ENCODE measurements around the gene EPG5. TPM values are rescaled to one million over a fixed set of nuclear protein-coding genes. Genes with fewer than 3 reads are reported as not detected.

The EPG5 gene
- polyA plus RNA-seq, 1 of the 3 experiments (the other 2 are of a cell fraction): 13.6 TPM

DNA sequence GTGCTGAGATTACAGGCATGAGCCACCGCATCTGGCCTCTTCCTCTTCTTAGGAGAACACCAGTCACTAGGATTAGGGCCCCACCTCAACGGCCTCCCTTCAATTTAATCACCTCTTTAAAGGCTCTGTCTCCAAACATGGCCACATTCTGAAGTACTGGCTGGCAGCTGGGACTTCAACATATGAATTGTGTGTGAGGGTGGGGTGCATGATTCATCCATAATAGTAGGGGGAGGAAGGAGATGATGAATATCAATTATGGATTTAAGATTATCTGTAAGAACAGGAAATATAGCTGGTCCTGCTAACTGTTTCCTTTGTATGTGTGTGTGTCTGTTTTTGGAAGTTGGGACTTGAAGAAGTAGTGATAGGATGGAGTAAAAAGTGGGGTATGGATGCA, 14.7 kb upstream of the EPG5 start:
- Histone ChIP-seq H3K27ac (ENCODE audit: low read depth in 2 of 2, low read length in 1 of 2) (no peak overlapping the region), H3K9ac (no peak overlapping the region), H2AFZ (ENCODE audit: low read depth) (no peak overlapping the region), H3K36me3 (replicated peaks in 1 of 2; ENCODE audit: control insufficient read depth in 1 of 2, insufficient read depth in 2 of 2, low read length in 1 of 2) (no peaks in the 10 kb centered on the region), H3K4me1 (ENCODE audit: control insufficient read depth in 1 of 2, insufficient read depth in 2 of 2, low read depth in 1 of 2, low read length in 1 of 2) (no peaks in the 10 kb centered on the region), H3K4me3 (ENCODE audit: low read depth in 2 of 2, low read length in 1 of 2) (no peak overlapping the region), H3K9me3 (no peaks in the 10 kb centered on the region), H3F3A (replicated peaks; ENCODE audit: insufficient read depth) (no peaks in the 10 kb centered on the region), H3K9me2 (no peaks in the 10 kb centered on the region), H3K4me2 (no peak overlapping the region), H3K27me3 (ENCODE audit: insufficient read depth) (no peaks in the 10 kb centered on the region), H3K79me2 (ENCODE audit: insufficient read depth) (no peaks in the 10 kb centered on the region), H4K20me1 (ENCODE audit: insufficient read depth) (no peaks in the 10 kb centered on the region)
- CTCF ChIA-PET: interaction anchor here (1.1 to 2.5 kb wide), 2 partner anchors 7 to 102 kb away, joined by 4 to 8 read pairs; no protein-coding TSS in a partner anchor
- WGBS (ENCODE audit: low lambda C conversion rate): 96% methylated on average over 2 of the region's 2 CpGs
- POLR2A ChIA-PET: no interaction called here
- no peak for DNase-seq
- TF ChIP-seq, protein P1, sequence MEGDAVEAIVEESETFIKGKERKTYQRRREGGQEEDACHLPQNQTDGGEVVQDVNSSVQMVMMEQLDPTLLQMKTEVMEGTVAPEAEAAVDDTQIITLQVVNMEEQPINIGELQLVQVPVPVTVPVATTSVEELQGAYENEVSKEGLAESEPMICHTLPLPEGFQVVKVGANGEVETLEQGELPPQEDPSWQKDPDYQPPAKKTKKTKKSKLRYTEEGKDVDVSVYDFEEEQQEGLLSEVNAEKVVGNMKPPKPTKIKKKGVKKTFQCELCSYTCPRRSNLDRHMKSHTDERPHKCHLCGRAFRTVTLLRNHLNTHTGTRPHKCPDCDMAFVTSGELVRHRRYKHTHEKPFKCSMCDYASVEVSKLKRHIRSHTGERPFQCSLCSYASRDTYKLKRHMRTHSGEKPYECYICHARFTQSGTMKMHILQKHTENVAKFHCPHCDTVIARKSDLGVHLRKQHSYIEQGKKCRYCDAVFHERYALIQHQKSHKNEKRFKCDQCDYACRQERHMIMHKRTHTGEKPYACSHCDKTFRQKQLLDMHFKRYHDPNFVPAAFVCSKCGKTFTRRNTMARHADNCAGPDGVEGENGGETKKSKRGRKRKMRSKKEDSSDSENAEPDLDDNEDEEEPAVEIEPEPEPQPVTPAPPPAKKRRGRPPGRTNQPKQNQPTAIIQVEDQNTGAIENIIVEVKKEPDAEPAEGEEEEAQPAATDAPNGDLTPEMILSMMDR (IDR thresholded peaks at IDR 0.05): no peak
- no peak for TF ChIP-seq NFIC (IDR thresholded peaks at IDR 0.05; ENCODE audit: borderline replicate concordance)
- TF ChIP-seq, protein P2, sequence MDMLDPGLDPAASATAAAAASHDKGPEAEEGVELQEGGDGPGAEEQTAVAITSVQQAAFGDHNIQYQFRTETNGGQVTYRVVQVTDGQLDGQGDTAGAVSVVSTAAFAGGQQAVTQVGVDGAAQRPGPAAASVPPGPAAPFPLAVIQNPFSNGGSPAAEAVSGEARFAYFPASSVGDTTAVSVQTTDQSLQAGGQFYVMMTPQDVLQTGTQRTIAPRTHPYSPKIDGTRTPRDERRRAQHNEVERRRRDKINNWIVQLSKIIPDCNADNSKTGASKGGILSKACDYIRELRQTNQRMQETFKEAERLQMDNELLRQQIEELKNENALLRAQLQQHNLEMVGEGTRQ (IDR thresholded peaks at IDR 0.05; ENCODE audit: borderline replicate concordance, low read depth, low read length): no peak
- TF ChIP-seq, protein P3, sequence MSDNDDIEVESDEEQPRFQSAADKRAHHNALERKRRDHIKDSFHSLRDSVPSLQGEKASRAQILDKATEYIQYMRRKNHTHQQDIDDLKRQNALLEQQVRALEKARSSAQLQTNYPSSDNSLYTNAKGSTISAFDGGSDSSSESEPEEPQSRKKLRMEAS (IDR thresholded peaks at IDR 0.05; ENCODE audit: low read depth): no peak

DNA sequence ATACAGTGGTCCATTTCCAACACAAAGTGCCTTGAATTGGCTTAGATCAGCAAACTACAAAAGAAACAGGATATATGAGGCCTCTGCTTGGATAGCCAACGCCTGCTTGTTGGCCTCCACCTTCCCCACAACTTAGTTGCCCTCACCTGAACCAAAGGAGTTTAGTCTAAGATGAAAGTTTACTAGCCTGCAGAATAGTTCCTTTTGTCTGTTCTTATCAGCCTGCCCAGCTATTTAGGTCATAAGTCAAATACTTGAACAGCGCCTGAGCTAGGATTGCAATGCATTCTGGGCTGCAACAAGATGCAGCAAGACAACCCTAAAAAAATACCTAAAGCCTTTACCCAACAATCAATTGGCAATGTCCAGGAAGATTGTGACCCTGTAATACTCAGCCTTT, 13.1 kb upstream of the EPG5 start:
- TF ChIP-seq, protein P3 (IDR thresholded peaks at IDR 0.05; ENCODE audit: low read depth): no peak
- H3K4me3 ChIP-seq (ENCODE audit: low read depth in 2 of 2, low read length in 1 of 2): no peak overlapping the region
- H3K4me1 ChIP-seq (ENCODE audit: control insufficient read depth in 1 of 2, insufficient read depth in 2 of 2, low read depth in 1 of 2, low read length in 1 of 2): no peaks in the 10 kb centered on the region
- H3F3A ChIP-seq (replicated peaks; ENCODE audit: insufficient read depth): no peaks in the 10 kb centered on the region
- ChIA-PET POLR2A (no interaction called here), CTCF (interaction anchor here (0.6 kb wide), 1 partner anchor 316 kb away, joined by 3 read pairs; no protein-coding TSS in a partner anchor)
- no peaks in the 10 kb centered on the region for H3K79me2 ChIP-seq (ENCODE audit: insufficient read depth)
- no peak overlapping the region for H3K4me2 ChIP-seq
- H3K9me3 ChIP-seq: no peaks in the 10 kb centered on the region
- H3K27me3 ChIP-seq (ENCODE audit: insufficient read depth): no peaks in the 10 kb centered on the region
- no peak overlapping the region for H2AFZ ChIP-seq (ENCODE audit: low read depth)
- no peaks in the 10 kb centered on the region for H3K9me2 ChIP-seq
- no peaks in the 10 kb centered on the region for H3K36me3 ChIP-seq (replicated peaks in 1 of 2; ENCODE audit: control insufficient read depth in 1 of 2, insufficient read depth in 2 of 2, low read length in 1 of 2)
- no peak overlapping the region for H3K9ac ChIP-seq
- WGBS (ENCODE audit: low lambda C conversion rate): 81% methylated on average over 2 of the region's 2 CpGs
- no peak overlapping the region for H3K27ac ChIP-seq (ENCODE audit: low read depth in 2 of 2, low read length in 1 of 2)
- no peaks in the 10 kb centered on the region for H4K20me1 ChIP-seq (ENCODE audit: insufficient read depth)
- no peak for DNase-seq

DNA sequence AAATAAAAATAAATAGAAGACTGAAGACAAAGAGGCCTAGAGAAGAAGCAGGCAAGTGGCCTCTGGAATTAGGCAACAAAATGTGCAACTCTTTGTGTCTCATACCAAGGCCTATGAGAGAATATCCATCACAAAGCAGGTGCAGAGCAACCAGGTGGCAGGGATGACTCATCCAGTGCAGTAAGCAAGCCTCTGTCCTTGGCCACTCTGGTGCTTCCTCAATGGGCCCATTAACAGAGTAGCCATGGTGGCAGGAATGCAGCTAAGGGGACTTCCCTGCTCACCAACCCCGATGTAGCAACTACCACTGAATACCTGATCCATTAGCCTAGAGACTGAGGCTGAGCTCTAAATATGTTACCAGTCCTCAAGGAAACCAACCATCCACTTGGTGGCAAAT, 11.0 kb upstream of the EPG5 start:
- Histone ChIP-seq H3K4me1 (ENCODE audit: control insufficient read depth in 1 of 2, insufficient read depth in 2 of 2, low read depth in 1 of 2, low read length in 1 of 2) (no peaks in the 10 kb centered on the region), H3K27me3 (ENCODE audit: insufficient read depth) (no peaks in the 10 kb centered on the region), H3K27ac (ENCODE audit: low read depth in 2 of 2, low read length in 1 of 2) (no peak overlapping the region), H3F3A (replicated peaks; ENCODE audit: insufficient read depth) (no peaks in the 10 kb centered on the region), H3K9me3 (no peaks in the 10 kb centered on the region), H3K79me2 (ENCODE audit: insufficient read depth) (no peaks in the 10 kb centered on the region), H4K20me1 (ENCODE audit: insufficient read depth) (no peaks in the 10 kb centered on the region), H3K9me2 (no peaks in the 10 kb centered on the region), H3K36me3 (replicated peaks in 1 of 2; ENCODE audit: control insufficient read depth in 1 of 2, insufficient read depth in 2 of 2, low read length in 1 of 2) (no peaks in the 10 kb centered on the region), H3K4me3 (ENCODE audit: low read depth in 2 of 2, low read length in 1 of 2) (no peak overlapping the region), H3K9ac (no peak overlapping the region), H3K4me2 (no peak overlapping the region), H2AFZ (ENCODE audit: low read depth) (no peak overlapping the region)
- CTCF ChIA-PET: interaction anchor here (0.7 kb wide), 1 partner anchor 315 kb away, joined by 3 read pairs; no protein-coding TSS in a partner anchor
- DNase-seq: no peak
- 71% methylated on average over 1 of the region's 1 CpG for WGBS (ENCODE audit: low lambda C conversion rate)
- POLR2A ChIA-PET: no interaction called here
- TF ChIP-seq, protein P1 (IDR thresholded peaks at IDR 0.05): no peak
- TF ChIP-seq POLR2AphosphoS5 (IDR thresholded peaks at IDR 0.05; ENCODE audit: low read depth, low read length) (no peak), YY1 (IDR thresholded peaks at IDR 0.05; ENCODE audit: low read depth) (no peak), FOXJ3 (CRISPR knock-in tag; IDR thresholded peaks at IDR 0.05) (no peak), NFIC (IDR thresholded peaks at IDR 0.05; ENCODE audit: borderline replicate concordance) (no peak), MXI1 (IDR thresholded peaks at IDR 0.05; ENCODE audit: low read depth, low read length) (no peak), TCF12 (IDR thresholded peaks at IDR 0.05) (no peak), FOSL2 (IDR thresholded peaks at IDR 0.05; ENCODE audit: borderline replicate concordance, low read depth) (no peak)
- TF ChIP-seq, protein P2 (IDR thresholded peaks at IDR 0.05; ENCODE audit: borderline replicate concordance, low read depth, low read length): no peak
- TF ChIP-seq, protein P4, sequence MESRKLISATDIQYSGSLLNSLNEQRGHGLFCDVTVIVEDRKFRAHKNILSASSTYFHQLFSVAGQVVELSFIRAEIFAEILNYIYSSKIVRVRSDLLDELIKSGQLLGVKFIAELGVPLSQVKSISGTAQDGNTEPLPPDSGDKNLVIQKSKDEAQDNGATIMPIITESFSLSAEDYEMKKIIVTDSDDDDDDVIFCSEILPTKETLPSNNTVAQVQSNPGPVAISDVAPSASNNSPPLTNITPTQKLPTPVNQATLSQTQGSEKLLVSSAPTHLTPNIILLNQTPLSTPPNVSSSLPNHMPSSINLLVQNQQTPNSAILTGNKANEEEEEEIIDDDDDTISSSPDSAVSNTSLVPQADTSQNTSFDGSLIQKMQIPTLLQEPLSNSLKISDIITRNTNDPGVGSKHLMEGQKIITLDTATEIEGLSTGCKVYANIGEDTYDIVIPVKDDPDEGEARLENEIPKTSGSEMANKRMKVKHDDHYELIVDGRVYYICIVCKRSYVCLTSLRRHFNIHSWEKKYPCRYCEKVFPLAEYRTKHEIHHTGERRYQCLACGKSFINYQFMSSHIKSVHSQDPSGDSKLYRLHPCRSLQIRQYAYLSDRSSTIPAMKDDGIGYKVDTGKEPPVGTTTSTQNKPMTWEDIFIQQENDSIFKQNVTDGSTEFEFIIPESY (IDR thresholded peaks at IDR 0.05; ENCODE audit: borderline replicate concordance, low read depth): no peak

Data from SK-N-SH (cell line).